CD4-positive, alpha-beta T cell treated with Interleukin-6 at 100 ng/mL for 8 hours (primary cell): Measurements from ENCODE around the gene ABCB1.

Experiments
- DNase-seq: peaks from one replicate; pipeline ENCODE4 v3.0.0-alpha.2; 2020; ENCODE audit warnings: mixed read lengths, low spot score

ABCB1 gene

DNA sequence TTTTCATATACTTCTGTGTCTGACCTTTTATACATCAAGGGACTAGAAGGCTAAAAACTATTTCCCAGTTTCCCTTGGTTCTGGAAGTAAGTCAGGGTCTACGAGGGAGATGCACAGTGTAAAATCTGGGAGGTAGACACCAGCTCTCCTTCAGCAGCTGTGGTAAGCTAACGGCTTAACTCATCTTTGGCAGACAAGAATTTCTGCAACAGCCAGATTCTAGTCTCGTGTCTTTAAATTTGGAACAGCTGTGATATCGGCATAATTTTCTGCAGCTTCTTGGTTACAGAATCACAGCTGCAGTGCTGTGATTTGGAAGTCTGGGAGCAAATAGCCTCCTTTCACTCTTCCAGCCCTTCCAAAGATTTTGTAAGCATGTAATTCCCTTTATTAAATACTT lies 87.8 kb downstream of the ABCB1 start:
- DNase-seq = no peak

GRCh38 chr7:87511510-87511909 lies 89.2 kb downstream of the ABCB1 start:
- no peak for DNase-seq

DNA sequence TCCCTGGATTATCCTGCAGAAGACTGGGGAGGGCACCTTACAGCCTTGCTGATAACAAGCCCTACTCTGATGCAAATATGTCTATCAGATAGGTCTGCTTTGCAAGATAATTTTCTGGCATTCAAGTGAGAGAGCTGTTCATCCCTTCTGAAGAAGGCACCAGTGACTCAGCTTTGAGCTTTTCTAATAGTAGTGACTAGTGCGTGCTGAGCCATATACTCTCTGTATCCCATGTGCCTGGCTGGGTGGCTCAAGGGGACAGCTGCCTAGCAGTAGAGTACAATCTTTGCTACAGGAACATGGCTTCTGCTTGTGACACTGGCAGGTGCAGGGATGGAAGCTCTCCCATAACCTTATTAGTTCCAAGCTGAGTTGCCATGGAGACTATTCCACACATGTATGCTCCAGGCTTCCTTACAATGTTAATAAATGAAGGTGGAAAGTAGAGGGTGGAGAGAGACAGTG lies 90.2 kb downstream of the ABCB1 start:
- DNase-seq = no peak

GRCh38 chr7:87507446-87507845 lies 93.2 kb downstream of the ABCB1 start:
- no peak for DNase-seq

DNA sequence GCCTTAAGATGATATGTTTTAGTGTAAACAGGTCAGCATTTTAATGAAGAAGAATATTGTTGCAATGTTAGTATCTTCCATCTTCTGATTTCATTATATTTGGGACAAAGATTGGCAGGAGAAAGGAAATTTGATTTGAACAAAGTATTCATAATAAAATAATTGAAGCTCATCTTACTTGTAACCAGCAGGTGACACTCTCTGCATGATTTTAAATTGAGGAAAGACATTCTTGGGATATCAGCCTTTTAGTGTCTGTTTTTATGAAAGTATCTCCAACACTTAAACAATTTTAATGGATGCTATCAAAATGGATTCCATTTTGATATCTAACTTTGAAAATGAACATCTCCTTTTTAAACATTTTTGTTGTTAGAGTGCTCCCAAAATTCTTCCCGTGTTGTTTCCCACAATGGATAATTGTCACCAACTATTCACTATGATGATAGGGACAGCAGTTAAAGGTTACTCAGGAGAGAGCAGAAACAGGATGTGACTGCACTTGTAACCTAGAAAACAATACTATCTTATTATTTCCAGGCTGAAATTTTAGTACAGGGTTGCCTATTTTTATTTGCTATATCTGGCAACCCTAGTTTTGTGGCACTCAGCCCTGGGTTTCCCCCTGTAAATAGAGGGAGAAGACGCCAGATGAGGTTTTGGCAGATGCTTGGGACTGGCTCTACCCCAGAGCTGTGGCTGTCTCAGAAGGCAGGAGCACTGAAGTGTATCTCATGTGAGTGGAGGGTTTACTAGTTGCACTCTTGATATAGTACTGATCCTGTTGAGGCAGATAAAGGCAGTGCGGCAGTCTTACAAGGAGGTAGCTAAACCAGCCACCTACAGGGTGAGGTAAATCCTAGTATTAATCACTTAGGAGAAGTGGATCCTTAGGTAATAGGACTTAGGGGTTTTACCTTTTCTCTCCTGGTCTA lies 94.2 kb downstream of the ABCB1 start:
- no peak for DNase-seq

- no peak for DNase-seq
These were observed 95.0 kb downstream of the ABCB1 start for GRCh38 chr7:87505557-87506245.

DNA sequence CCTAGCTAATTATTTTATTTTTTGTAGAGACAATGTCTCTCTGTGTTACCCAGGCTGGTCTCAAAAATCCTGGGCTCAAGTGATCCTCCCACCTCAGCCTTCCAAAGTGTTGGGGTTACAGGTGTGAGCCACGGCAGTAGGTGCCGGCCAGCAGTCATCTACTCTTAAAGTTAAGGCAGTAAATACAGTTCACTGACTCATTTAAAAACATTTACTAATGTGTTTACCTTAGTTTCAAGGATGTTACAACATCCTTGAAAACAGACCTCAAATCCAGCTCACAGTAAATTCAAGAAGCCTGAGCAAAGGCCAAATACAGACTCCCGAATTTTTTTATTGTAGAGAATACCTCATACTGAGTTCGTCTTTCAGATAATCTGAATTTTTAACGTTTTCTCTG lies 95.6 kb downstream of the ABCB1 start:
- DNase-seq = no peak

- no peak for DNase-seq
These were observed 101.2 kb downstream of the ABCB1 start for GRCh38 chr7:87499494-87499893.

DNA sequence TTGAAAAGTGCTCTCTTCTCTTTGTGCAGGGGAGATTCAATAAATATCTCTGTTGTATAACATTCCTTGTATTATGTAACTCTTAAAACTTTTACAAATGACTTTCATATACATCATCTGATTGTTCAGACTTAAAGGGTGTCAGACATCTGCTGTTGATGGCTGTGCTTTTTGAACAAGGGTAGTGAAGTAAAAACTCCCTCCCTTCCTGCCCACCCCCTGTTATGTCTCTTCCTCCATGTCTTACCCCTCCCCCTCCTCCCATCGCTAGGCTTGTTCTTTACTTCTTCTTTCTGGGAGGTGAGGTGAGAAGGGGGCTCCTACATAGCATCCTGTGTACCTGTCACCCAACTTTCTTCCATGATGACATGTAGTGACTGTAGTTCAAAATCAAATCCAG lies 101.8 kb downstream of the ABCB1 start:
- DNase-seq = no peak

DNA sequence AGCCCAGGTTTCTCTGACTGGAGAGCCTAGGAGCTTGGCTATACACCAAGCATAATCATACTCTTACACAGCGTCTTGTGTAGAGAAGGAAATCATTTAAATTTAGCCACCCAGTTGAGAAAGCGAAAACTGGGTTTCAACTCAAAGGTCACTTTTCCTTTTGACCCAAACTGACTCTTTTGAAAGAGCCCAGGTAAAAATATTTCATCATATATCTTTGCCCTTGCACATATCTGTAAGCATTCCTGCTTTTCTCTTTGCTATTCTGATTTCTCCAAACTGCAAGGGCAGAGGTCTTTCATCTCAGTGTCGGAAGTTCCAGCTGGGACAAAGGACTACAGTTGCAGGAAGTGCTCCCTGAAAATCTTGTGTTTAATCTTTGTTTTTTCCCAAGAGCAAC lies 103.2 kb downstream of the ABCB1 start:
- DNase-seq = no peak

GRCh38 chr7:87495366-87495765 lies 105.3 kb downstream of the ABCB1 start:
- no peak for DNase-seq

DNA sequence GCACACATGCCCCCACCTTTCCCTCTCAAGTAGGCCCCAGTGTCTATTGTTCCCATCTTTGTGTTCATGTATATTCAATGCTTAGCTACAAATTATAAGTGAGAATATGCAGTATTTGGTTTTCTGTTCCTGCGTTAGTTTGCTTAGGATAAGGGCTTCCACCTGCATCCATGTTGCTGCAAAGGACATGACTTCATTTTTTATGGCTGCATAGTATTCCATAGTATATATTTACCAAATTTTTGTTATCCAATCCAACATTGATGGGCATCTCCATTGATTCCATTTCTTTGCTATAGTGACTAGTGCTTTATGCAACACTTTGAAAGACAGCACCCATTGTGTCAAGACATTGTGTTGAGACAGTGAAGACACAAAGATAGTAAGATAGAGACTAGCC lies 106.2 kb downstream of the ABCB1 start:
- no peak for DNase-seq

GRCh38 chr7:87483131-87483530 lies 117.6 kb downstream of the ABCB1 start:
- DNase-seq = no peak

- no peak for DNase-seq
These were observed 118.6 kb downstream of the ABCB1 start for GRCh38 chr7:87482115-87482514.

GRCh38 chr7:87480386-87480785 lies 120.3 kb downstream of the ABCB1 start:
- no peak for DNase-seq

GRCh38 chr7:87479951-87480350 lies 120.7 kb downstream of the ABCB1 start:
- DNase-seq = no peak

- no peak for DNase-seq
These were observed 124.5 kb downstream of the ABCB1 start for GRCh38 chr7:87476179-87476557.

- DNase-seq = no peak
These were observed 125.1 kb downstream of the ABCB1 start, which contains the start of gene ABCB4 for GRCh38 chr7:87475359-87476178. TSS of gene ABCB4 (minus strand) at chr7:87475680. CDS start at chr7:87475465, 215 bp downstream.

GRCh38 chr7:87474533-87475358 lies 125.9 kb downstream of the ABCB1 start:
- no peak for DNase-seq

DNA sequence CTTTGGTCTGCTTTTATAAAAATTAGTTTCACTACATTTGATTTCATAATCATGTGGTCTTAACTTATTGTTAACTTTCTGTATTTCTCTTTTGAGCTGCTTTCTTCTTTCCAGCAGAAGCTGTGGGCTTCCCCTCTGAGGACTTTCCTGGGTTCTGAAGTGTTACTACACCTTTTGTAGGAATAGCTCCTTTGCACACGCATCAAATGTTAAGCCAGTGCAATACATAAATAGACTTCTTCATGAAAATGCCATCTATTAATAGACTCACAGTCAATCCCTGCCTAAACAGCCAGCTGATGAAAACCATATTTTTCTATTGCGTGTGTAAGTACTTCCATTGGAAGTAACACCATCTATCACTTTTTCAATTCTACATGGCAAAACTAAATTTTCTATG lies 126.7 kb downstream of the ABCB1 start:
- no peak for DNase-seq

DNA sequence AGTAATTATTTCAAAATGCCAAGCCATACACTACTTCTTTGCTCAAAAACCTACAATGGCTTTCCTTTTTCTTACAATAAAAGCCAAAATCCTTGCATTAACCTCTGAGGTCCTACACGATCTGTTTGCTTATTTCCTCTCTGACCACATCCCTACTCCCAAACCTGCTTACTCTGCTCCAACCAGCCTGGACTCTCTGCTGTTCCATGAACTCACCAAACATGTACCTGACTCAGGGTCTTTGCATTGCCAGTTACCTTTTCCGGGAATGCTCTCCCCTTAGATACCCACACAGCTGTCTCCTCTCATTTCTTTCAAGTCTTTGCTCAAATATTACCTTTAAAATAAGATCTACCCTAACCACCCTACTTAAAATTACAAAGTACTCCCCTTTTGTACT lies 127.5 kb downstream of the ABCB1 start:
- DNase-seq = no peak
